A673 (cell line): ENCODE data around the gene MTERF4. TPM values are rescaled to one million over a fixed set of nuclear protein-coding genes. Genes with fewer than 3 reads are reported as not detected.

Experiments
- BruUV-seq: library from RNA; stranded (reverse); fragments of 400-500 nt; replicated peaks from 2 replicates; lab custom pipeline; 2021; lab: Mats Ljungman, UMichigan
- CTCF ChIA-PET: fragments of 300-600 bp; sonication (Branson Sonifier 250); formaldehyde crosslinking; loops from one replicate; lab custom pipeline; 2022; ENCODE audit warnings: antibody characterized with exemption; lab: Charles Lee
- POLR2A ChIA-PET: fragments of 300-600 bp; sonication (Branson Sonifier 250); formaldehyde crosslinking; loops from one replicate; lab custom pipeline; 2022; ENCODE audit warnings: antibody characterized with exemption; ENCODE audit not compliant: low non-redundant PET; lab: Charles Lee
- DNase-seq: peaks from one replicate; pipeline ENCODE4 v3.0.0-alpha.2; 2015; ENCODE audit warnings: low spot score
- H3K27ac ChIP-seq: fragments of 200-600 bp; sonication (generic); 2 replicates; pipeline ENCODE4 v1.5.1; 2016; ENCODE audit warnings: mixed run types, low read depth, mild to moderate bottlenecking, mixed read lengths, antibody characterized with exemption, low read length; ENCODE audit not compliant: poor library complexity, severe bottlenecking
- H3K27me3 ChIP-seq: fragments of 200-600 bp; sonication (generic); replicated peaks from 2 replicates; pipeline ENCODE4 v1.6.1; 2017; ENCODE audit warnings: mixed run types, low read depth, mild to moderate bottlenecking, mixed read lengths, antibody characterized with exemption, low read length; ENCODE audit not compliant: insufficient read depth, poor library complexity
- H3K36me3 ChIP-seq: fragments of 200-600 bp; sonication (generic); 2 replicates; pipeline ENCODE4 v1.6.1; 2016; ENCODE audit warnings: mixed run types, mild to moderate bottlenecking, mixed read lengths, antibody characterized with exemption, low read length; ENCODE audit not compliant: insufficient read depth, poor library complexity, severe bottlenecking
- H3K4me1 ChIP-seq: fragments of 200-600 bp; sonication (generic); 2 replicates; pipeline ENCODE4 v1.6.1; 2017; ENCODE audit warnings: mixed run types, mild to moderate bottlenecking, mixed read lengths, antibody characterized with exemption, low read length; ENCODE audit not compliant: insufficient read depth, poor library complexity, severe bottlenecking
- H3K4me3 ChIP-seq: fragments of 200-600 bp; sonication (generic); 2 replicates; pipeline ENCODE4 v1.5.1; 2016; ENCODE audit warnings: low read depth, mixed run types, mild to moderate bottlenecking, mixed read lengths, low read length; ENCODE audit not compliant: poor library complexity, severe bottlenecking
- H3K9me3 ChIP-seq: fragments of 200-600 bp; sonication (generic); 2 replicates; pipeline ENCODE4 v1.6.1; 2016; ENCODE audit warnings: mixed run types, low read depth, mild to moderate bottlenecking, mixed read lengths, antibody characterized with exemption, low read length; ENCODE audit not compliant: poor library complexity, severe bottlenecking
- EZH2 ChIP-seq: fragments of 200-600 bp; sonication (generic); IDR thresholded peaks from 2 replicates; pipeline ENCODE4 v1.6.1; 2017; ENCODE audit warnings: borderline replicate concordance, low read depth, mild to moderate bottlenecking, mixed read lengths, antibody characterized with exemption, low read length; ENCODE audit not compliant: poor library complexity, severe bottlenecking
- intact Hi-C: fragments of 100-400 bp; cut with micrococcal nuclease; formaldehyde crosslinking; loops from one replicate; pipeline ENCODE4 v1.10.0; 2022; ENCODE audit not compliant: unreplicated experiment
- total RNA-seq: library from RNA; stranded (reverse); gene quantifications from 2 replicates; pipeline ENCODE4 v1.2.3, GENCODE V29; 2021
- TF ChIP-seq, protein P1 (sequence below): fragments of 300-800, 200-600 bp; sonication (generic); conservative IDR thresholded peaks from 2 replicates; pipeline ENCODE4 v1.5.1; 2017; ENCODE audit warnings: low read depth, mild to moderate bottlenecking, antibody characterized with exemption, low read length, moderate library complexity, mixed read lengths

The MTERF4 gene
- total RNA-seq, 1 experiment from 2014 or later = 39.8 TPM

DNA sequence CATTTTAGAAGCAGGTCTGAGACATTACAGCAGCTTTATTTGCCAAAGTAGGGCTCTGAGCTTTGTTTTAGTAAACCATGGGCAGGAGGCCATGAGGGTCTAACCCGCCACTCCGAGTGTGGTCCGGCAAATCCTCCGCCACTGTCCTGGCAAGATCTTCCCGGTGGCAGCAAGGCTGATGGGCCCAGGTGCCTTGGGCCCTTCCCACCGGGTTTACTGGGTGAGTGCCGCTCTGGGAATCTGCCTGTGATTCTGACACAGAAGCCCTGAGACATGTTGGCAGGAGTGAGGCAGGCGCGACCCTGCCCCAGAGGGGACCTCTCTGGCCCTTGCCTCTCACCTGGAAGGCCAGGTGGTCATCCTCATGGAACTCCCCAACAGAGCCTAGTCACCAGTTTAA, 29.9 kb downstream of the MTERF4 start:
- POLR2A ChIA-PET = no interaction called here
- Histone ChIP-seq H3K27me3 (no peaks in the 10 kb centered on the region), H3K4me3 (no peak overlapping the region), H3K9me3 (no peaks in the 10 kb centered on the region), H3K27ac (no peak overlapping the region), H3K4me1 (no peaks in the 10 kb centered on the region), H3K36me3 (no peaks in the 10 kb centered on the region)
- intact Hi-C loops = loop anchor here (10.0 kb wide), 1 partner anchor 157 kb away; no protein-coding TSS in a partner anchor
- TF ChIP-seq, protein P1, sequence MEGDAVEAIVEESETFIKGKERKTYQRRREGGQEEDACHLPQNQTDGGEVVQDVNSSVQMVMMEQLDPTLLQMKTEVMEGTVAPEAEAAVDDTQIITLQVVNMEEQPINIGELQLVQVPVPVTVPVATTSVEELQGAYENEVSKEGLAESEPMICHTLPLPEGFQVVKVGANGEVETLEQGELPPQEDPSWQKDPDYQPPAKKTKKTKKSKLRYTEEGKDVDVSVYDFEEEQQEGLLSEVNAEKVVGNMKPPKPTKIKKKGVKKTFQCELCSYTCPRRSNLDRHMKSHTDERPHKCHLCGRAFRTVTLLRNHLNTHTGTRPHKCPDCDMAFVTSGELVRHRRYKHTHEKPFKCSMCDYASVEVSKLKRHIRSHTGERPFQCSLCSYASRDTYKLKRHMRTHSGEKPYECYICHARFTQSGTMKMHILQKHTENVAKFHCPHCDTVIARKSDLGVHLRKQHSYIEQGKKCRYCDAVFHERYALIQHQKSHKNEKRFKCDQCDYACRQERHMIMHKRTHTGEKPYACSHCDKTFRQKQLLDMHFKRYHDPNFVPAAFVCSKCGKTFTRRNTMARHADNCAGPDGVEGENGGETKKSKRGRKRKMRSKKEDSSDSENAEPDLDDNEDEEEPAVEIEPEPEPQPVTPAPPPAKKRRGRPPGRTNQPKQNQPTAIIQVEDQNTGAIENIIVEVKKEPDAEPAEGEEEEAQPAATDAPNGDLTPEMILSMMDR = no peak
- no peak for TF ChIP-seq EZH2
- no TSS peak for BruUV-seq
- no peak for DNase-seq
- CTCF ChIA-PET = interaction anchor here (0.5 kb wide), 1 partner anchor 152 kb away, joined by 7 read pairs; no protein-coding TSS in a partner anchor

DNA sequence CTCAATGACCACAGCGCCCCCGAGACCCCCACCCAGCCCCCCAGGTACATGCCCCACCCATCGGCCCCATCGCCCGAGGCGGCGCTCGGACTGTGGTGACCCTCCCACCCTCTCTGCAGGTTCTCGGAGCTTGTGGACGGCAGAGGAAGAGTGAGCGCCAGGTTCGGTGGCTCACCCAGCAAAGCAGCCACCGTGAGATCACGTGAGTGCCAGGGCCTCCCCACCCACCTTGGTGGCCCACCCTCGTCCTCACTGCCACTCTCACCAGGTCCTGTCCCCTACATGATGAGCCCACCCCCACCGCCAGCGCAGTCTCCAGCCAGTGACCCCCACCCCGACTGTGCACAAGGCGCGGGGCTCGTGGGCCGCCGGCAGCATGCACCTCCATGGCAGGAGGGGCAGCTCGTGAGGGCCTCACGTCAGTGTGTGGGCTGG, 30.4 kb downstream of the MTERF4 start:
- Histone ChIP-seq H3K9me3 (no peaks in the 10 kb centered on the region), H3K4me3 (no peak overlapping the region), H3K4me1 (no peaks in the 10 kb centered on the region), H3K27me3 (no peaks in the 10 kb centered on the region), H3K27ac (no peak overlapping the region), H3K36me3 (no peaks in the 10 kb centered on the region)
- intact Hi-C loops = loop anchor here (10.0 kb wide), 1 partner anchor 157 kb away; no protein-coding TSS in a partner anchor
- no peak for DNase-seq
- CTCF ChIA-PET = no interaction called here
- BruUV-seq = no TSS peak
- TF ChIP-seq EZH2 = no peak
- TF ChIP-seq, protein P1 = no peak
- POLR2A ChIA-PET = no interaction called here

DNA sequence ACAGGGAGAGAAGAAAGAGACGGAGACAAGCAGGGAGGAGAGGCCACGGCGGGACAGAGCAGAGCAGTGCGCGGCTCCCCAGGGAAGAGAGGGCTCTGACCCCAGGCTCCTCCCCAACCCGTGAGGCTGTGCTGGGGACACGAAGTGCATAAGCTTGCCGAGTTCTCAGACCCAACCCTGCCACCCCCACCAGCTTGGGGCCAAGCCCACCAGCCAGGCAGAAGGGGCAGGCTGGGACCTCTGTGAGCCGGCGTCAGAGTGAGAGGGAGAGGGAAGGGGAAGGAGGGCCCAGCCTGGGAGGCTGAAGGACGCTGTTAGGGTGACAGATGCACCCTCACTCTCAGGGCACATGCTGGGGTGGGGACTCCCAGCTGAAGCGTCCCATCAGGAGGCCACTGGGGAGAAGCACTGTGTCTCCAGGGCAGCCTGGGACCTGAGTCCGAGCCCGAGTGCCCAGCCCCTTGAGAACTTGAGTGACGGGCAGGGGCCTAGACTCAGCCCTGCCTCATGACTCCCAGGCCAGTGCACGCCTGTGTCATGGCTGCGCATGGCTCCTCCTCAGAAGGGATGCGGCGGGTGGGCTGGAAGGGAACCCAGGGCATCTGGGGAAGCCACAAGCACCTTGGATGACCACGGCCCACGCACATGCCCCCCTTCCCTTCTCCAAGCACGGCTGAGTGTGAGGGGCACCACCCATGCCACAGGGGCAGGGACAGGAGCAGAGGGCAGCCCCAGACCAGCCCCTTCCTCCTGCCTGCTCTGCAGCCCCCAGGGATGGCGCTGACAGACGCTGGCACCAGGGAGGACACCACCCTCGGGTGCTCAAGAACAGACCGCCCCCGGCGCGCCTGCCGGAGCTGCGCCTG, 31.0 kb downstream of the MTERF4 start:
- H3K36me3 ChIP-seq = no peaks in the 10 kb centered on the region
- H3K27me3 ChIP-seq = no peaks in the 10 kb centered on the region
- TF ChIP-seq, protein P1 = no peak
- no peak for TF ChIP-seq EZH2
- H3K9me3 ChIP-seq = no peaks in the 10 kb centered on the region
- H3K27ac ChIP-seq = no peak overlapping the region
- no peak overlapping the region for H3K4me3 ChIP-seq
- CTCF ChIA-PET = no interaction called here
- POLR2A ChIA-PET = no interaction called here
- H3K4me1 ChIP-seq = no peaks in the 10 kb centered on the region
- intact Hi-C loops = loop anchor here (10.0 kb wide), 1 partner anchor 156 kb away; no protein-coding TSS in a partner anchor
- no TSS peak for BruUV-seq
- no peak for DNase-seq
